HL-60/S4 treated with retinoic acid at 250 ng/mL for 4 days and 3 days (cell line): ENCODE results near the gene KCTD18.

ENCODE experiments used
- in situ Hi-C: fragments of 300-500 bp; cut with MboI; formaldehyde crosslinking; loops from 2 replicates; pipeline ENCODE4 v1.7.0; 2022; ENCODE audit warnings: low sequenced_read_pairs

Gene KCTD18

GRCh38 chr2:200461846-200462710, 47.8 kb downstream of the KCTD18 start:
- in situ Hi-C loops: no loop called here

- in situ Hi-C loops: no loop called here
Observed at GRCh38 chr2:200459101-200459500, 50.8 kb downstream of the KCTD18 start.

GRCh38 chr2:200456567-200456966, 53.3 kb downstream of the KCTD18 start:
- in situ Hi-C loops: no loop called here

- in situ Hi-C loops: no loop called here
Observed at GRCh38 chr2:200455958-200456421, 53.9 kb downstream of the KCTD18 start.

GRCh38 chr2:200454927-200455801, 54.7 kb downstream of the KCTD18 start:
- in situ Hi-C loops: no loop called here

- in situ Hi-C loops: no loop called here
Observed at GRCh38 chr2:200453853-200454534, 55.9 kb downstream of the KCTD18 start.

GRCh38 chr2:200453142-200453852, 56.6 kb downstream of the KCTD18 start:
- in situ Hi-C loops: no loop called here

GRCh38 chr2:200452377-200452776, 57.5 kb downstream of the KCTD18 start:
- in situ Hi-C loops: no loop called here

- in situ Hi-C loops: no loop called here
Observed at GRCh38 chr2:200451511-200451910, 58.4 kb downstream of the KCTD18 start.

- in situ Hi-C loops: no loop called here
Observed at GRCh38 chr2:200450288-200450687, 59.6 kb downstream of the KCTD18 start.

GRCh38 chr2:200449149-200449548, 60.7 kb downstream of the KCTD18 start:
- in situ Hi-C loops: no loop called here

GRCh38 chr2:200448455-200448854, 61.4 kb downstream of the KCTD18 start:
- in situ Hi-C loops: no loop called here

- in situ Hi-C loops: no loop called here
Observed at GRCh38 chr2:200447139-200447855, 62.6 kb downstream of the KCTD18 start.

- in situ Hi-C loops: no loop called here
Observed at GRCh38 chr2:200446612-200447011, 63.3 kb downstream of the KCTD18 start.

- in situ Hi-C loops: no loop called here
Observed at GRCh38 chr2:200445284-200445683, 64.6 kb downstream of the KCTD18 start.

- in situ Hi-C loops: no loop called here
Observed at GRCh38 chr2:200444530-200444929, 65.3 kb downstream of the KCTD18 start.

GRCh38 chr2:200443916-200444315, 66.0 kb downstream of the KCTD18 start:
- in situ Hi-C loops: no loop called here

- in situ Hi-C loops: no loop called here
Observed at GRCh38 chr2:200443376-200443775, 66.5 kb downstream of the KCTD18 start.

GRCh38 chr2:200442471-200442870, 67.4 kb downstream of the KCTD18 start:
- in situ Hi-C loops: no loop called here

GRCh38 chr2:200439981-200440380, 69.9 kb downstream of the KCTD18 start:
- in situ Hi-C loops: no loop called here
